ENCODE results near the gene WDR90. TPM values are rescaled to one million over a fixed set of nuclear protein-coding genes. Genes with fewer than 3 reads are reported as not detected.

WDR90 gene
- total and polyA plus RNA-seq, 2 experiments from 2014 or later = 25.9 to 42.2 TPM

- ATAC-seq (no peak), DNase-seq (ENCODE audit: low spot score) (no peak)
- Histone ChIP-seq H3K4me2 (peak overlapping the region; percentile 97), H3F3A (replicated peaks; ENCODE audit: low read depth) (0 out of 2 replicates have a peak, but pooled peaks cover 6% of the 10 kb centered on the region), H4K20me1 (replicated peaks; ENCODE audit: insufficient read depth) (no peaks in the 10 kb centered on the region), H3K27ac (ENCODE audit: low read depth) (no peak overlapping the region), H2AFZ (no peak overlapping the region), H3K4me1 (ENCODE audit: insufficient read depth) (peaks cover 25% of the 10 kb centered on the region), H3K36me3 (ENCODE audit: insufficient read depth) (no peaks in the 10 kb centered on the region), H3K79me2 (replicated peaks; ENCODE audit: insufficient read depth) (no peaks in the 10 kb centered on the region; the same call in 1 of the 2 replicates), H3K9me2 (ENCODE audit: insufficient read depth) (no peaks in the 10 kb centered on the region), H3K27me3 (ENCODE audit: insufficient read depth) (no peaks in the 10 kb centered on the region), H3K4me3 (peak overlapping the region; percentile 95)
- Mint-ChIP-seq H3K27me3 (ENCODE audit: insufficient read depth, low read depth, poor library complexity) (peaks cover 18% of the 10 kb centered on the region), H3K27ac (no peak overlapping the region), H3K4me3 (peak overlapping the region; percentile 89; the same call in 2 of the 3 replicates), H3K4me1 (peaks cover 20% of the 10 kb centered on the region), H3K9me3 (peaks cover 4% of the 10 kb centered on the region; the same call in 2 of the 3 replicates), H3K36me3 (ENCODE audit: low read depth) (no peaks in the 10 kb centered on the region)
- TF ChIP-seq ZNF462 (CRISPR knock-in tag; IDR thresholded peaks at IDR 0.05) (no peak), REST (IDR thresholded peaks at IDR 0.05; ENCODE audit: unreplicated experiment) (peak; percentile 27)
These were observed 13.5 kb upstream of the WDR90 start for GRCh38 chr16:635573-636205.
